DND-41 (cell line): Measurements from ENCODE around the gene CXCL9.

ENCODE experiments used
- EZH2 ChIP-seq: IDR thresholded peaks from 3 replicates; pipeline ENCODE4 v1.6.1; 2012; ENCODE audit warnings: borderline replicate concordance, low read depth, mild to moderate bottlenecking, moderate library complexity, low read length, inconsistent platforms; ENCODE audit not compliant: severe bottlenecking
- TF ChIP-seq, protein P1 (sequence below): IDR thresholded peaks from 2 replicates; pipeline ENCODE4 v1.5.1; 2012; ENCODE audit warnings: borderline replicate concordance, low read length, moderate library complexity, mild to moderate bottlenecking; ENCODE audit not compliant: poor library complexity, severe bottlenecking; ENCODE audit errors: extremely low read depth

DNA sequence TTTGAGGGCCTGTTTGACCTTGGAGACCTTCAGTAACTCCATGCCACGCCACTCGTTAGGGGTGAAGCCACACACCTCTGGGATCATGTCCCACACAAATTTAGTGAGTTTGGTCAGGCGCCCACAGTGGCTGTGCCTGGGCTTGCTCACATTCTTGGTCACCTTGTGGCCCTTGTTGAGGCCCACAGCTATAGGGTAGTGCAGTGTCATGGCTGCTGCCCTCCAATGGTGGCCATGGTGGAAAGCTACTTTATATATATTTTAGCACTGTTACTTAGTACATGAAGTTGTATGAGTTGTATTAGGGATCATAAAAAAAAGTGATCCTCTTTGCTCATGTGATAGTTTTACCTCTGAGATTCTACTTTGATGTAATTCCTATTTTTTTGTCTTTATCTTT, 29.5 kb upstream of the CXCL9 start:
- no peak for TF ChIP-seq EZH2
- TF ChIP-seq, protein P1, sequence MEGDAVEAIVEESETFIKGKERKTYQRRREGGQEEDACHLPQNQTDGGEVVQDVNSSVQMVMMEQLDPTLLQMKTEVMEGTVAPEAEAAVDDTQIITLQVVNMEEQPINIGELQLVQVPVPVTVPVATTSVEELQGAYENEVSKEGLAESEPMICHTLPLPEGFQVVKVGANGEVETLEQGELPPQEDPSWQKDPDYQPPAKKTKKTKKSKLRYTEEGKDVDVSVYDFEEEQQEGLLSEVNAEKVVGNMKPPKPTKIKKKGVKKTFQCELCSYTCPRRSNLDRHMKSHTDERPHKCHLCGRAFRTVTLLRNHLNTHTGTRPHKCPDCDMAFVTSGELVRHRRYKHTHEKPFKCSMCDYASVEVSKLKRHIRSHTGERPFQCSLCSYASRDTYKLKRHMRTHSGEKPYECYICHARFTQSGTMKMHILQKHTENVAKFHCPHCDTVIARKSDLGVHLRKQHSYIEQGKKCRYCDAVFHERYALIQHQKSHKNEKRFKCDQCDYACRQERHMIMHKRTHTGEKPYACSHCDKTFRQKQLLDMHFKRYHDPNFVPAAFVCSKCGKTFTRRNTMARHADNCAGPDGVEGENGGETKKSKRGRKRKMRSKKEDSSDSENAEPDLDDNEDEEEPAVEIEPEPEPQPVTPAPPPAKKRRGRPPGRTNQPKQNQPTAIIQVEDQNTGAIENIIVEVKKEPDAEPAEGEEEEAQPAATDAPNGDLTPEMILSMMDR: no peak
